Sigmoid colon (tissue), 7 donors: ENCODE measurements around the gene LRRC46. TPM values are rescaled to one million over a fixed set of nuclear protein-coding genes. Genes with fewer than 3 reads are reported as not detected.

Source experiments
- DNase-seq: peaks from one replicate; pipeline ENCODE4 v3.0.0-alpha.2; 2019
- H3K27ac ChIP-seq, 4 donors: fragments of 200-600 bp; sonication (generic); one replicate each; pipeline ENCODE4 v1.5.1; 2016 to 2019; ENCODE audit warnings: mild to moderate bottlenecking in 1 of 4
- H3K27me3 ChIP-seq, 3 donors: fragments of 200-600 bp; sonication (generic); one replicate each; pipeline ENCODE4 v1.5.1; 2019; ENCODE audit warnings: mild to moderate bottlenecking in 1 of 3
- H3K36me3 ChIP-seq, 4 donors: fragments of 200-600 bp; sonication (generic); one replicate each; pipeline ENCODE4 v1.5.1; 2016 to 2019
- H3K4me1 ChIP-seq, 4 donors: fragments of 200-600 bp; sonication (generic); one replicate each; pipeline ENCODE4 v1.5.1; 2017 to 2019
- H3K4me3 ChIP-seq, 4 donors: fragments of 200-600 bp; sonication (generic); one replicate each; pipeline ENCODE4 v1.5.1; 2017 to 2019; ENCODE audit warnings: mild to moderate bottlenecking in 2 of 4, moderate library complexity in 1 of 4
- H3K9me3 ChIP-seq, 4 donors: fragments of 200-600 bp in 3 of 4; sonication (generic) in 3 of 4; one replicate each; pipeline versions ENCODE4 v1.5.1 to v1.6.1; 2013 to 2019
- EP300 ChIP-seq, 4 donors: sonication (generic); formaldehyde crosslinking; IDR thresholded peaks; one replicate each; pipeline ENCODE4 v1.6.1; 2017; ENCODE audit warnings: antibody characterized with exemption in 4 of 4
- POLR2A ChIP-seq, 2 donors: fragments of 450-650 bp; IDR thresholded peaks; one replicate each; pipeline ENCODE4 v1.6.1; 2016; ENCODE audit warnings: antibody characterized with exemption in 2 of 2, mild to moderate bottlenecking in 2 of 2, moderate library complexity in 2 of 2
- POLR2AphosphoS5 ChIP-seq, 4 donors: sonication (generic); formaldehyde crosslinking; IDR thresholded peaks; one replicate each; pipeline ENCODE4 v1.6.1; 2017; ENCODE audit warnings: antibody characterized with exemption in 4 of 4
- WGBS, 2 donors: extraction: QIAGEN DNeasy Blood & Tissue Kit; methylation state at CpG; one replicate each; pipeline ENCODE4 v1.1.7; 2013; 5-methylcytosine and 5-hydroxymethylcytosine counted together
- intact Hi-C: fragments of 100-400 bp; cut with DNase I; formaldehyde crosslinking; loops from one replicate; pipeline ENCODE4 v1.15.1; 2023
- polyA plus RNA-seq, 3 donors: library from polyadenylated mRNA; stranded (reverse); fragments of 200-250 nt; gene quantifications; one replicate each; pipeline ENCODE4 v1.2.3, GENCODE V29; 2013
- total RNA-seq, 4 donors: library from RNA; depleted of rRNA; stranded (reverse); fragments of >200 nt; gene quantifications; one replicate each; pipeline ENCODE4 v1.1.0, GENCODE V29; 2016
- TF ChIP-seq, protein P1 (sequence below), 4 experiments: fragments of 450-650 bp in 3 of 4; fragments of 200-600 bp in 1 of 4; IDR thresholded peaks; one replicate each; pipeline ENCODE4 v1.5.1; 2016 to 2019; ENCODE audit warnings: antibody characterized with exemption in 4 of 4, mild to moderate bottlenecking in 3 of 4, moderate library complexity in 2 of 4
- donor health status: healthy with polysubstance abuse.
- donor health status: Bipolar disorder and iron deficiency.
- donor health status: healthy.

The LRRC46 gene
- total and polyA plus RNA-seq, 7 donors = 0.28 to 0.48 (median 0.36) TPM; not detected in 4

DNA sequence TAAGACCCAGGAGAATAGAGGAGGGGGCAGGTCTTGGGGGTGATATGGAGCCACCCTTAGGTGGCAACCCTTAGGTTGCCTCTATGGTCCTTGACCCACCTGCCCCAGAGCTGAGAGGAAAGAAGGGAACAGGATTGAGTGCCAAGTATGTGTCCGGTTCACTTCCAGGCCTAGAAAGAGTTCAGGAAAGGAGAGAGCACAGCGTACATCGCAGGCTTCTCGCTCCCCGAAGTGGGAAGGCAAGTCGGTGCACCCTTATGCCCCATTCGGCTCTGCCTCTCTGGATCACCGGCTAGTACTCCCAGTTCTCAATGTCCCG, 18.9 kb downstream of the LRRC46 start:
- no peaks in the 10 kb centered on the region for H3K9me3 ChIP-seq

DNA sequence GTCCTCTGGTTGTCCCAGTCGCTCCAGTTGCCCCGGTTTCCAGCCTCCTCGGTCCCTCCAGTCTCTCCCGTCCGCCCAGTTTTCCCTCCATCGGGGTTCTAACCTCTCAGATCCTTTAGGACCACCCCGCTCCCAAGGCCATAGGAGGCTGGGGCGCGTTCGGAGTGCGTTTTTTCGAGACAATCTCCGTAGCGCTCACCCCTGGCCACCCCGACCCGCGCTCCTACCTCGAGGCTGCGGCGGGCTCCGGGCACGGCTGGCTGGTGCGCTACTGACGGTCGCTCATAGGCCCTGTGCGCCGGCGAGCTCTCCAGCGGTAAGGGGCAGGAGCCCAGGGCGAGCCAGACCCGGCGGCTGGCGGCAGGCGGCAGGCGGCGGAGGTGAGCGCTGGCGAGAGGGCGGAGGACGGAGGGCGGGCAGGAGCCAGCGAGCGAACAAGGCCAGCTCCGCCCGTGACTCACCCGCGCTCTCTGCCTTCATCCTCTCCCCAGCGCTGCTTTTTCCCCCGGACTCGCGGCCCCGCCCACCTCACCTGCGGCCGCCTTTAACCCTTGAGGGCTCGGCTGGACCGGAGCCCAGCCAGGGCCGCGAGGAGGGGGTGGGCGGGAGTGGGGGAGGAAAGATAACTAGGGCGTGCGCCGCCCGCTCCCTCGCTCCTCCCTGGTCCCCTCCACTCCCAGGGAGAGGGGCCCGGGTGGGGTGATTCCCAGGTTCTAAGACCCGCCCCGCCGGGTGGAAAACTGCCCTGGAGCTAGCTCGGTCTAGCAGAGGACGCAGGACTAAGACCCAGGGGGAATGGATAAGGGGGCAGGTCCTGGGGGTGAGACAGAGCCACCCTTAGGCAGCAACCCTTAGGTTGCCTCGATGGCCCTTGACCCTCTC, 19.5 kb downstream of the LRRC46 start, which contains the start of gene SP6:
Gene SP6 (minus strand): TSS at position 472 of the 882 bp plus-strand sequence. CDS start 2,734 bp downstream, outside the sequence.
- no peak for DNase-seq
- no peaks in the 10 kb centered on the region for H3K9me3 ChIP-seq
- 1 to 5% methylated on average over 71 of the region's 71 CpGs for WGBS, 2 donors
- TF ChIP-seq POLR2AphosphoS5 (IDR thresholded peaks at IDR 0.05) = no peak
- TF ChIP-seq POLR2A (IDR thresholded peaks at IDR 0.05) = no peak
- no peak for TF ChIP-seq EP300 (IDR thresholded peaks at IDR 0.05)
- TF ChIP-seq, protein P1, sequence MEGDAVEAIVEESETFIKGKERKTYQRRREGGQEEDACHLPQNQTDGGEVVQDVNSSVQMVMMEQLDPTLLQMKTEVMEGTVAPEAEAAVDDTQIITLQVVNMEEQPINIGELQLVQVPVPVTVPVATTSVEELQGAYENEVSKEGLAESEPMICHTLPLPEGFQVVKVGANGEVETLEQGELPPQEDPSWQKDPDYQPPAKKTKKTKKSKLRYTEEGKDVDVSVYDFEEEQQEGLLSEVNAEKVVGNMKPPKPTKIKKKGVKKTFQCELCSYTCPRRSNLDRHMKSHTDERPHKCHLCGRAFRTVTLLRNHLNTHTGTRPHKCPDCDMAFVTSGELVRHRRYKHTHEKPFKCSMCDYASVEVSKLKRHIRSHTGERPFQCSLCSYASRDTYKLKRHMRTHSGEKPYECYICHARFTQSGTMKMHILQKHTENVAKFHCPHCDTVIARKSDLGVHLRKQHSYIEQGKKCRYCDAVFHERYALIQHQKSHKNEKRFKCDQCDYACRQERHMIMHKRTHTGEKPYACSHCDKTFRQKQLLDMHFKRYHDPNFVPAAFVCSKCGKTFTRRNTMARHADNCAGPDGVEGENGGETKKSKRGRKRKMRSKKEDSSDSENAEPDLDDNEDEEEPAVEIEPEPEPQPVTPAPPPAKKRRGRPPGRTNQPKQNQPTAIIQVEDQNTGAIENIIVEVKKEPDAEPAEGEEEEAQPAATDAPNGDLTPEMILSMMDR (IDR thresholded peaks at IDR 0.05) = no peak
- H3K27me3 ChIP-seq = peaks cover 68 to 100% (median 98%) of the 10 kb centered on the region in 3 donors
- peaks cover 0 to 28% (median 21%) of the 10 kb centered on the region in 4 donors for H3K4me1 ChIP-seq
- no peaks in the 10 kb centered on the region for H3K36me3 ChIP-seq
- H3K27ac ChIP-seq = no peak within 1 kb of the TSS
- intact Hi-C loops = no loop called here
- H3K4me3 ChIP-seq = peak within 1 kb of the TSS in 3 of 4 donors; percentile 19 to 33 (median 33)

More for the DNA sequence above, 18.9 kb downstream of the LRRC46 start:
- WGBS, 2 donors = 14 to 47% methylated on average over 9 of the region's 9 CpGs
- no peak for DNase-seq
- H3K27me3 ChIP-seq = peaks cover 68 to 100% (median 98%) of the 10 kb centered on the region in 3 donors
- H3K4me3 ChIP-seq = peak overlapping the region in 2 of 4 donors; percentile 19 to 33
- TF ChIP-seq, protein P1 (IDR thresholded peaks at IDR 0.05) = no peak
- TF ChIP-seq POLR2AphosphoS5 (IDR thresholded peaks at IDR 0.05) (no peak), POLR2A (IDR thresholded peaks at IDR 0.05) (no peak)
- H3K36me3 ChIP-seq = no peaks in the 10 kb centered on the region
- intact Hi-C loops = no loop called here
- peaks cover 0 to 28% (median 21%) of the 10 kb centered on the region in 4 donors for H3K4me1 ChIP-seq
- H3K27ac ChIP-seq = no peak overlapping the region

DNA sequence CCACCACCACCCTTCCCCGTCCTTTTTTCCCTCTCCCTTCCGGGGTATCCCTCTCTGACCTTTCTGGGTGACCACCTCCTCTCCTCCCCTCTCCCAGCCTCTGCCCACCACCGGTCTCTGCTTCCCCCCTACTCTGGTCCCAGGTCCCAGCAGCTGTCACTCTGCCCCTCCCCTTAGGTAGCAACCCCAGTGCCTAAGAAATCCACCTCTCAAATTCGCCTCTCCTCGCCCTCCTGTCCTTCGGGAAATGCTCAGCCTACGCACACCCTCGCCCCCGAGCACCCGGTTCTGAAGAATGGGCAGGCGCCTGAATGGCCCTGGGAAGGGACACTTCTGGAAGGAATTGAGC, 20.3 kb downstream of the LRRC46 start:
- DNase-seq = no peak
- Histone ChIP-seq H3K4me3 (no peak overlapping the region), H3K36me3 (no peaks in the 10 kb centered on the region), H3K9me3 (no peaks in the 10 kb centered on the region), H3K27me3 (peaks cover 61 to 100% (median 96%) of the 10 kb centered on the region in 3 donors), H3K4me1 (peaks cover 0 to 28% (median 21%) of the 10 kb centered on the region in 4 donors), H3K27ac (no peak overlapping the region)
- 36 to 47% methylated on average over 11 of the region's 11 CpGs for WGBS, 2 donors
- intact Hi-C loops = no loop called here
- TF ChIP-seq, protein P1 (IDR thresholded peaks at IDR 0.05) = no peak
- TF ChIP-seq POLR2A (IDR thresholded peaks at IDR 0.05) (no peak), EP300 (IDR thresholded peaks at IDR 0.05) (no peak), POLR2AphosphoS5 (IDR thresholded peaks at IDR 0.05) (no peak)

DNA sequence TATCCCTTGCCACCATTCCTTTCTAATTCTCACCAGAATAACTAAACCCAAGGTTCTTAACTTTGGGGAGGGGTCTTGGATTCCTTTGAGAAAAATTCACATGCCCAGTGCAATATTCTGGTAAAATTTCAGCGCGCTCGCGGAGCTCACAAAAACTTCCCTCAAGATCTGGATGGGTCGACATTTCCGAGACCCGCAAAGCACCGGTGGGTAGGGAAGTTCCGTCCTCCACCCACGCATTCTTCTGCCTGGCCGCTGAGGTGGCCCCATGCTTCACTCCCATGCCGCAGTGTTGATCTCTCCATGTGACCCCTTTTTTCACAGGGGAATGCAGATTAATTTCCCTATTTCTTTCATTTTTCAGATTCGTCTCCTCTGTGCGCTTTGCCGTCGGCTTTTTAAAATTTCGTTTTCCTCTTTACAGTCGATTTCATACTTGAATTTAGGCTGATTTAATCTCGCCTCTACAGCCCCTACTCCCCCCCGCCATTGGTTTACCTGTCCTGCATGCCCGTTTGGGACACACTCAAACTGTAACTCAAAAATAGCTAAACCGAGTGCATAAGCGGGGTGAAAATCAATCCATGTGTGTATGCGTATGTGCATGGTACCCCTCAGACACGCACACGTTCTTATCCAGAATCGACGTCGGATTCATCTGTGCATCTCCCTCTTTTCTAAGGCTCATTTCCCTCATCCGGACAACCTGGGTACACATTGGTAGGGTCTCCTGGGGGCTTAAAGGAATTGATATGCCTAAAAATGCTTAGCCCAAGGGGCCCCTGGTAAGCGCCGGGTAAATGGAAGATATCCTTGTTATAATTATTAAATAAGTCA, 20.9 kb downstream of the LRRC46 start:
- no peak overlapping the region for H3K4me3 ChIP-seq
- H3K27me3 ChIP-seq = peaks cover 55 to 100% (median 95%) of the 10 kb centered on the region in 3 donors
- no peaks in the 10 kb centered on the region for H3K36me3 ChIP-seq
- 41 to 76% methylated on average over 32 of the region's 32 CpGs for WGBS, 2 donors
- peaks cover 0 to 24% (median 18%) of the 10 kb centered on the region in 4 donors for H3K4me1 ChIP-seq
- TF ChIP-seq EP300 (IDR thresholded peaks at IDR 0.05) = no peak
- TF ChIP-seq, protein P1 (IDR thresholded peaks at IDR 0.05) = no peak
- TF ChIP-seq POLR2A (IDR thresholded peaks at IDR 0.05) = no peak
- peak in 3 of 4 donors; percentile 17 to 70 (median 64) for TF ChIP-seq POLR2AphosphoS5 (IDR thresholded peaks at IDR 0.05)
- H3K27ac ChIP-seq = no peak overlapping the region
- H3K9me3 ChIP-seq = no peaks in the 10 kb centered on the region
- intact Hi-C loops = no loop called here
- no peak for DNase-seq
